Kidney (tissue), 14 donors: ENCODE data around the gene TMEM266. TPM values are rescaled to one million over a fixed set of nuclear protein-coding genes. Genes with fewer than 3 reads are reported as not detected.

Source experiments
- DNase-seq, 5 donors: peaks; one replicate each; pipeline ENCODE4 v3.0.0-alpha.2; 2013 to 2020
- FAIRE-seq: peaks from 2 replicates; lab custom pipeline; 2012; peaks lifted over from hg19 to GRCh38; lab: Jason Lieb, UNC
- H3K27ac ChIP-seq, 2 donors: one replicate each; pipeline ENCODE4 v1.7.0; 2013; ENCODE audit warnings: low read depth in 2 of 2, low read length in 2 of 2, inconsistent platforms in 1 of 2
- H3K27me3 ChIP-seq: one replicate; pipeline ENCODE4 v1.7.1; 2013; ENCODE audit warnings: low read length, inconsistent platforms; ENCODE audit not compliant: control insufficient read depth, insufficient read depth
- H3K36me3 ChIP-seq, 3 donors: one replicate each; pipeline versions ENCODE4 v1.7.0 to v1.7.1; 2013; ENCODE audit warnings: low read length in 3 of 3, control low read depth in 1 of 3, inconsistent platforms in 1 of 3; ENCODE audit not compliant: insufficient read depth in 3 of 3, control insufficient read depth in 2 of 3
- H3K4me1 ChIP-seq, 3 donors: one replicate each; pipeline versions ENCODE4 v1.7.0 to v1.7.1; 2013; ENCODE audit warnings: low read length in 3 of 3, inconsistent platforms in 1 of 3, low read depth in 1 of 3; ENCODE audit not compliant: control insufficient read depth in 2 of 3, insufficient read depth in 2 of 3
- H3K4me3 ChIP-seq, 3 donors: one replicate each; pipeline versions ENCODE4 v1.7.0 to v1.8.1; 2013; ENCODE audit warnings: low read length in 3 of 3, control low read depth in 1 of 3, inconsistent platforms in 1 of 3
- H3K9ac ChIP-seq, 3 donors: one replicate each; pipeline versions ENCODE4 v1.7.0 to v1.7.1; 2013; ENCODE audit warnings: low read length in 3 of 3, control low read depth in 1 of 3, inconsistent platforms in 1 of 3
- H3K9me3 ChIP-seq, 3 donors: one replicate each; pipeline versions ENCODE4 v1.7.0 to v1.7.1; 2013; ENCODE audit warnings: low read length in 3 of 3, control low read depth in 1 of 3, inconsistent platforms in 1 of 3; ENCODE audit not compliant: control insufficient read depth in 2 of 3, insufficient read depth in 1 of 3
- CTCF ChIP-seq: IDR thresholded peaks from 3 replicates; pipeline ENCODE4 v1.5.1; 2012; ENCODE audit warnings: mild to moderate bottlenecking, moderate library complexity, borderline replicate concordance; ENCODE audit not compliant: insufficient read depth; ENCODE audit errors: extremely low read depth
- intact Hi-C: fragments of 100-400 bp; cut with DNase I; formaldehyde crosslinking; loops from one replicate; pipeline ENCODE4 v1.11.1; 2022
- polyA plus RNA-seq: library from polyadenylated mRNA; stranded (reverse); fragments of 350-450 nt; fragmentation: Illumina TruSeq; extraction: RNeasy Lipid Tissue Mini Kit (QIAGEN cat#74804); gene quantifications from one replicate; pipeline ENCODE4 v1.2.3, GENCODE V29; 2014; ENCODE audit warnings: low read depth, low replicate concordance; ENCODE audit not compliant: insufficient read depth
- total RNA-seq: library from RNA; stranded (reverse); fragmentation: NEBNext Ultra II Directional; extraction: Animal tissue kit (Norgen Biotek cat#: 25700); gene quantifications from one replicate; pipeline ENCODE4 v1.2.1, GENCODE V29; 2021
- donor health status: control.
- donor health status: control.
- donor health status: control.
- donor health status: control.
- donor health status: control.
- donor health status: DM: yes; HTN: yes; CAD: no.
- donor health status: Normal renal cell carcinoma (clear cell type).

The TMEM266 gene
- total and polyA plus RNA-seq, 2 donors from 2014 or later = 0.72 to 3.1 TPM

DNA sequence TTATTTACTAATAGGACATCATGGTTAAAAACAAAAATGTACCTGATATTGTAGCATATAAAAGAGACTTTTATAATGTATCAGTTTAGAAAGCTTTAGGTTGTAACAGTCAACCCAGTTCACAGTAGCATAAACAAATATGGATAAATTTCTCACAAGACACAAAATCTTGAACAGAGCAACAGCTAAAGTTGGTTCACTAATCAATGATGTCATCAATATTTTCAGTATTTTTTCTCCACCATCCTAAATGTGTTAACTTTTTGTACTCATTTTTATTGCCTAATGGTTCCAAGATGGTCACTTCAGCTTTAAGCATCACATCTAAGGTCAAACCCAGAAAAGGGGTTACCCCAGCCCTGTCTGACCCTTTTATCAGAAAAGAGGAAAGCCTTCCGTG lies 26.3 kb upstream of the TMEM266 start:
- no peaks in the 10 kb centered on the region for H3K27me3 ChIP-seq
- no peak overlapping the region for H3K27ac ChIP-seq
- no peak for TF ChIP-seq CTCF
- no peaks in the 10 kb centered on the region for H3K9me3 ChIP-seq
- intact Hi-C loops = no loop called here
- H3K9ac ChIP-seq = no peak overlapping the region
- no peaks in the 10 kb centered on the region for H3K4me1 ChIP-seq
- FAIRE-seq (no peak), DNase-seq (no peak)
- no peak overlapping the region for H3K4me3 ChIP-seq
- no peaks in the 10 kb centered on the region for H3K36me3 ChIP-seq

GRCh38 chr15:76034111-76034510 lies 25.7 kb upstream of the TMEM266 start:
- FAIRE-seq = no peak
- no peaks in the 10 kb centered on the region for H3K27me3 ChIP-seq
- no peaks in the 10 kb centered on the region for H3K36me3 ChIP-seq
- DNase-seq = no peak
- H3K27ac ChIP-seq = no peak overlapping the region
- peaks cover 0 to 2% (median 0%) of the 10 kb centered on the region in 3 donors for H3K9me3 ChIP-seq
- H3K4me1 ChIP-seq = no peaks in the 10 kb centered on the region
- no peak overlapping the region for H3K4me3 ChIP-seq
- intact Hi-C loops = no loop called here
- no peak for TF ChIP-seq CTCF
- H3K9ac ChIP-seq = no peak overlapping the region

DNA sequence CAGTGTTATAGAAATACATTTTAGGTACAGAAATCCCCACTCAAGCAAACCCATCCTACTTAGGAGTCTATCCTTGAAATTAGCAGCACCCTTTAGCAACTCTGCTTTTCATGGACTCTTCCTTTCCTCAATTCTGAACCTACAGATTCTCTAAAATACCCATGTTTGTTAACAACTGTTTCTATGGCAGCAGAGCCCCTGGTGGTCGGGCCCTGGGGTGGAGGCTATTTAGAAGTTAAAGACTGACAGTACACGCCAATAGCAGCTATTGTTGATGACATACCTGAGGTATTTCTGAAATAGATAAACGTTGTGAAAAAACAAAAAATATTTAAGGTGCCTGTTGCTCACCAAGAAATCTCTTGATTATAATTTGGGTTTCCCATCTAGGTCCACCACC lies 24.2 kb upstream of the TMEM266 start:
- intact Hi-C loops = no loop called here

More for the DNA sequence above, 24.2 kb upstream of the TMEM266 start:
- TF ChIP-seq CTCF = no peak
- Histone ChIP-seq H3K36me3 (no peaks in the 10 kb centered on the region), H3K4me3 (no peak overlapping the region), H3K9me3 (peaks cover 0 to 3% (median 0%) of the 10 kb centered on the region in 3 donors), H3K27me3 (no peaks in the 10 kb centered on the region), H3K9ac (no peak overlapping the region), H3K4me1 (no peaks in the 10 kb centered on the region), H3K27ac (no peak overlapping the region)
- DNase-seq = no peak
- no peak for FAIRE-seq
